Measurements from ENCODE around the gene PPP1CA. TPM values are rescaled to one million over a fixed set of nuclear protein-coding genes. Genes with fewer than 3 reads are reported as not detected.

The PPP1CA gene
- total RNA-seq, 1 donor = 169 TPM

DNA sequence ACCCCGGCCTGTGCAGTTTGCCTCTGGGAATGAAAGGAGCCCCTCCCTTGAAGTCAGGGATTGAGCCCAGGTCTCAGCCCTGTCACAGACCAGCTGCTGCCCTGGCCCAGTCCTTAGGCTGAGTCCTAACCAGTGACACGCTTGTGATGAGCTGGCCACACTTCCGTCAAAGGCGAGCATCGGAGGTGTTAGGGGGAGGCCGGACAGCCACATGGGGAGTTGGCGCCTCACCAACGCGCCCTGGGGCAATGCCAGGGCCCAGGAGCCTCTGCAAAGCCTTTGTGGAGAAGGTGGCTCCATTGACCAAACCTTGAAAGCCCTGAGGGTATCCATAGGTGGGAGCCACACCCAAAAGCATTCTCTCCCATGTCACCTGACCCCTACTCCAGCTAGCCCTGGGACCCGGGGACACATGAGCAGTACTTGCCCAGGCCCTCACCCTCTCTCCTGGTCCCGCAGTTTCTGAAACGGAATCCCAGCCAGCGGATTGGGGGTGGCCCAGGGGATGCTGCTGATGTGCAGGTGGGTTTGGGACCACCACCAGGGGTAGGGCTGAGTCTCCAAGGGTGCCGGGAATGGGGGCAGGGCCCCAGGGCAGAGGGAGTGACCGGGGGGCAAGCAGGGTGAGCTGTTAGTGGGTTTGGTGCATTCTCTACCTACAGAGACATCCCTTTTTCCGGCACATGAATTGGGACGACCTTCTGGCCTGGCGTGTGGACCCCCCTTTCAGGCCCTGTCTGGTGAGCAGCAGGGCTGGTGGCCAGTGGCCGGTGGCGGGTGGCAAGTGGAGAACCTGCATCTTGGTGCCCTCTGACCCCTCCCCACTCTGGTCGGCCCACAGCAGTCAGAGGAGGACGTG is 32.1 kb upstream of the PPP1CA start:
- Histone ChIP-seq H3K27me3 (ENCODE audit: insufficient read depth, low read length) (no peaks in the 10 kb centered on the region), H3K4me1 (ENCODE audit: insufficient read depth, low read length) (peaks cover 8% of the 10 kb centered on the region), H4K20me1 (ENCODE audit: insufficient read depth, low read length) (no peaks in the 10 kb centered on the region), H3K4me2 (ENCODE audit: insufficient read depth, low read length) (no peak overlapping the region), H3K9me3 (ENCODE audit: low read depth, low read length) (no peaks in the 10 kb centered on the region), H3K27ac (ENCODE audit: low read depth, low read length) (no peak overlapping the region), H3K4me3 (ENCODE audit: insufficient read depth, low read length) (no peak overlapping the region), H2AFZ (ENCODE audit: low read length) (no peak overlapping the region), H3K36me3 (ENCODE audit: insufficient read depth, low read length) (peaks cover 37% of the 10 kb centered on the region), H3K79me2 (ENCODE audit: insufficient read depth, low read length) (peaks cover 21% of the 10 kb centered on the region)
- TF ChIP-seq CTCF (IDR thresholded peaks at IDR 0.05; ENCODE audit: extremely low read depth, low read depth, low read length) = no peak
- DNase-seq (ENCODE audit: insufficient read length, low spot score, missing footprints) = peak; percentile 85

DNA sequence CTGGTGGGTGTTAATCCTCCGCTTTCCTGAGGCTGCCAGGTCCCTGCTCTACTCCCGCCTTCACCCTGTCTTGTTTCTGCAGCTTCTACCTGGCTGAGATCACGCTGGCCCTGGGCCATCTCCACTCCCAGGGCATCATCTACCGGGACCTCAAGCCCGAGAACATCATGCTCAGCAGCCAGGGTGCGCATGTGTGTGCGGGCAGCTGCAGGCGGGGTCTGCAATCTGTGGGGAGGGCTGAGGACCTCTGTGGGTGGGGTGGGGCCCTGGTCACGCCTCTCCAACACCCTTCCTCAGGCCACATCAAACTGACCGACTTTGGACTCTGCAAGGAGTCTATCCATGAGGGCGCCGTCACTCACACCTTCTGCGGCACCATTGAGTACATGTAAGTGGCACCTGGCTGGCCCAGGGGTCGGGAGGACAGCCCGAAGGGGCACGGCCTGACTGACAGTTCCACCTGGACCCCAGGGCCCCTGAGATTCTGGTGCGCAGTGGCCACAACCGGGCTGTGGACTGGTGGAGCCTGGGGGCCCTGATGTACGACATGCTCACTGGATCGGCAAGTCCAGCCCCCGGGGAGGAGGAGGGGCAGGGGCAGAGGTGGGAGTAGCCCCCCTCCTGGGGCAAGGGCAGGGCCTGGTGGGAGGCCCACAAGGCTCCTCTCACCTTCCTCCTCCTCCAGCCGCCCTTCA is 31.1 kb upstream of the PPP1CA start:
- no peaks in the 10 kb centered on the region for H3K9me3 ChIP-seq (ENCODE audit: low read depth, low read length)
- no peak for DNase-seq (ENCODE audit: insufficient read length, low spot score, missing footprints)
- no peak for TF ChIP-seq CTCF (IDR thresholded peaks at IDR 0.05; ENCODE audit: extremely low read depth, low read depth, low read length)
- no peak overlapping the region for H2AFZ ChIP-seq (ENCODE audit: low read length)
- no peak overlapping the region for H3K4me3 ChIP-seq (ENCODE audit: insufficient read depth, low read length)
- H4K20me1 ChIP-seq (ENCODE audit: insufficient read depth, low read length) = no peaks in the 10 kb centered on the region
- H3K4me2 ChIP-seq (ENCODE audit: insufficient read depth, low read length) = no peak overlapping the region
- H3K36me3 ChIP-seq (ENCODE audit: insufficient read depth, low read length) = peaks cover 34% of the 10 kb centered on the region
- H3K27me3 ChIP-seq (ENCODE audit: insufficient read depth, low read length) = no peaks in the 10 kb centered on the region
- no peak overlapping the region for H3K27ac ChIP-seq (ENCODE audit: low read depth, low read length)
- H3K79me2 ChIP-seq (ENCODE audit: insufficient read depth, low read length) = peaks cover 25% of the 10 kb centered on the region
- peaks cover 9% of the 10 kb centered on the region for H3K4me1 ChIP-seq (ENCODE audit: insufficient read depth, low read length)

DNA sequence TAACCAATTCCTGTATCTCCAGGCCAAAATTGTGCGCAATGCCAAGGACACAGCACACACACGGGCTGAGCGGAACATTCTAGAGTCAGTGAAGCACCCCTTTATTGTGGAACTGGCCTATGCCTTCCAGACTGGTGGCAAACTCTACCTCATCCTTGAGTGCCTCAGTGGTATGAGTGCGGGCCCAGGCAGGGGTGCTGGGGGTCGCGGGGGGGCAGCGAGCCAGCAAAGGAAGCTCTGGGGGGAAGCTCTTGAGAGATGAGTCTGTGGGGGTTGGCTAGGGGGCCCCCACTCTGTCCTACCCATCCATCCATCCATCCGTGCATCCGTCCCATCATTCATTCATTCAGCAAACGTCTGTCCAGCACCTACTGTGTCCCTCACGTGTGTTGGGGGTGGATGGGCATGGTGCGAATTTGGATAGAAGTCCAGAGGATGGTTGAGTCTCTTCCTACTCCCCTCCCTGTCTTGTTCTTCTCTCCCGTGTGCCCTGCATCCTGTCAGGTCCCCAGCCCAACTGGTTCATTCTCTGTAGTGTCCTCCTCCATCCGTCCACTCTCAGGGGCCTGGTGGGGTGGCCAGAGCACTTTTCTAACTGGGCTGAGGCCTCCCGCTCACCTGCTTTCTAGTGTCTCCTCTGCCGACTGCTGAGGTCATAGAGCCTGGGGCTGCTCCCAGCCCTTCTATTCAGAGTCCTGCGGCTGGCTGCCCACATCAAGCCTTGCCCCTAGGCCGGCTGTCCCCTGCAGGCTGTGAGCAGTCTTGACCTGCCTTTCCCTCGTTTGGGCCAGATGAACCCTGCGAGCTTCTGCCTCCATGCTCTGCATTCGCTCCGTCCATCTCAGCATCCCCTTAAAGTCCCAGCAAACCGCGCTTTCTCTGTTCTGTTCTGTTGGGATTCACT is 29.9 kb upstream of the PPP1CA start:
- no peak overlapping the region for H3K27ac ChIP-seq (ENCODE audit: low read depth, low read length)
- no peak for DNase-seq (ENCODE audit: insufficient read length, low spot score, missing footprints)
- no peaks in the 10 kb centered on the region for H3K27me3 ChIP-seq (ENCODE audit: insufficient read depth, low read length)
- no peak overlapping the region for H2AFZ ChIP-seq (ENCODE audit: low read length)
- H4K20me1 ChIP-seq (ENCODE audit: insufficient read depth, low read length) = no peaks in the 10 kb centered on the region
- TF ChIP-seq CTCF (IDR thresholded peaks at IDR 0.05; ENCODE audit: extremely low read depth, low read depth, low read length) = no peak
- H3K4me1 ChIP-seq (ENCODE audit: insufficient read depth, low read length) = peaks cover 12% of the 10 kb centered on the region
- no peak overlapping the region for H3K4me2 ChIP-seq (ENCODE audit: insufficient read depth, low read length)
- peaks cover 25% of the 10 kb centered on the region for H3K79me2 ChIP-seq (ENCODE audit: insufficient read depth, low read length)
- peaks cover 34% of the 10 kb centered on the region for H3K36me3 ChIP-seq (ENCODE audit: insufficient read depth, low read length)
- no peaks in the 10 kb centered on the region for H3K9me3 ChIP-seq (ENCODE audit: low read depth, low read length)
- no peak overlapping the region for H3K4me3 ChIP-seq (ENCODE audit: insufficient read depth, low read length)
